GM19025 (cell line): ENCODE measurements around the gene DMPK.
"Not testable (repeated sequence)": the region's sequence is repeated elsewhere in the genome, so short reads cannot be mapped to it uniquely, and the experiment has no call there.

Source experiments
- ATAC-seq: cut with Tn5 transposase; IDR thresholded peaks from one replicate; pipeline ENCODE4 v1.9.1; 2021; ENCODE audit warnings: mild to moderate bottlenecking, low read depth, moderate library complexity; ENCODE audit not compliant: unreplicated experiment

DMPK gene

GRCh38 chr19:45753548-45753947, 28.7 kb downstream of the DMPK start:
- ATAC-seq, result no peak

- ATAC-seq, result no peak
These were observed 29.7 kb downstream of the DMPK start for GRCh38 chr19:45752639-45753038.

GRCh38 chr19:45751483-45751882, 30.8 kb downstream of the DMPK start:
- not testable (repeated sequence) for ATAC-seq

GRCh38 chr19:45747513-45747912, 34.8 kb downstream of the DMPK start:
- ATAC-seq, result no peak

- ATAC-seq, result no peak
These were observed 35.4 kb downstream of the DMPK start for GRCh38 chr19:45746866-45747265.

GRCh38 chr19:45745606-45746005, 36.7 kb downstream of the DMPK start:
- no peak for ATAC-seq

- no peak for ATAC-seq
These were observed 39.3 kb downstream of the DMPK start for GRCh38 chr19:45742969-45743368.

GRCh38 chr19:45739498-45740439, 42.5 kb downstream of the DMPK start:
- no peak for ATAC-seq

- no peak for ATAC-seq
These were observed 49.0 kb downstream of the DMPK start, which contains the start of gene MEIOSIN for GRCh38 chr19:45733160-45733810. Gene MEIOSIN (plus strand): TSS chr19:45733439. CDS start chr19:45735377, 1,938 bp downstream.

- ATAC-seq, result peak; percentile 91
These were observed 51.7 kb downstream of the DMPK start, which contains the start of gene FBXO46 for GRCh38 chr19:45730368-45731288. Gene FBXO46 (minus strand): TSS chr19:45730896. CDS start chr19:45713495, 17,401 bp downstream.

GRCh38 chr19:45729800-45730290, 52.4 kb downstream of the DMPK start:
- ATAC-seq, result no peak

GRCh38 chr19:45728683-45729082, 53.6 kb downstream of the DMPK start:
- not testable (repeated sequence) for ATAC-seq

GRCh38 chr19:45720065-45720464, 62.2 kb downstream of the DMPK start:
- ATAC-seq, result not testable (repeated sequence)
